HG03066 (cell line): ENCODE measurements around the gene RNF151.

Source experiments
- ATAC-seq: cut with Tn5 transposase; IDR thresholded peaks from one replicate; pipeline ENCODE4 v1.9.1; 2021; ENCODE audit warnings: low read depth; ENCODE audit not compliant: unreplicated experiment

Gene RNF151

DNA sequence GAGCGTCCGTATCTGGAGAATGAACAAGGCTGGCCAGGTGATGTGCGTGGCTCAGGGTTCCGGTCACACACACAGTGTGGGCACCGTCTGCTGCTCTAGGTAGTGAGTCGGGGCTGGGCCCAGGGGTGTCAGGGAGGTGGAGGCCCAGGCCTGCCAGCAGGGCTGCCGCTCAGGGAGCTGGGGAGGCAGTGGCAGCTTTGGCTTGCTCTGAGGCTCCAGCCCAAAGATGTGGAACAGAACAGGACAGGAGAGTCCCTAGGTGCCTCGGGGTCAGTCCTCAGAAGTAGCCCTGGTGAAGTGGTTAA lies 9.5 kb downstream of the RNF151 start:
- no peak for ATAC-seq

DNA sequence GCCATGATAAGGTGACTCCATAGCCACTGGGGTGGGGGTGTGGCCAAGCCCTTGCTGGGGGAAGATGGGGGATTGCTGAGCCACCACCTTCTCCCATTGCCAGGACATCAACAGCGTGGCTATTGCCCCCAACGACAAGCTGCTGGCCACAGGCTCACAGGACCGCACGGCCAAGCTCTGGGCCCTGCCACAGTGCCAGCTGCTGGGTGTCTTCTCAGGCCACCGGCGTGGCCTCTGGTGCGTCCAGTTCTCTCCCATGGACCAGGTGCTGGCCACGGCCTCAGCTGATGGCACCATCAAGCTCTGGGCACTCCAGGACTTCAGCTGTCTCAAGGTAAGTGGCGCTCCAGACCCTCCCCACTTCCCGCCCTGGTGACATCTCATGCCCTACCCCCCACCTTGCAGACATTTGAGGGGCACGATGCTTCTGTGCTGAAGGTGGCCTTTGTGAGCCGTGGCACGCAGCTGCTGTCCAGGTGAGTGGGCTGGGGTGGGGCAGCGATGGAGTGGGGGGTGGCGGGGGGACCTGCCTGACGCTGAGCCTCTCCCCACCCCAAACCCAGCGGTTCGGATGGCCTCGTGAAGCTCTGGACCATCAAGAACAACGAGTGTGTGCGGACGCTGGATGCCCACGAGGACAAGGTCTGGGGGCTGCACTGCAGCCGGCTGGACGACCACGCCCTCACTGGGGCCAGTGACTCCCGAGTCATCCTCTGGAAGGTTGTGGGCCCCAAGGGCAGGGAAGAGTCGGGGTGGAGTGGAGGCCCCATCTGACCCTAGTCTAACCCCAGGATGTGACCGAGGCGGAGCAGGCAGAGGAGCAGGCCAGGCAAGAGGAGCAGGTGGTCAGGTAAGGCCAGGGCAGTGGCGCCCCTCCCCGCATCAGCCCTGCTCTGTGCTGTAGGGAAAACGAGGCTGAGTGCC lies 10.6 kb downstream of the RNF151 start:
- no peak for ATAC-seq

DNA sequence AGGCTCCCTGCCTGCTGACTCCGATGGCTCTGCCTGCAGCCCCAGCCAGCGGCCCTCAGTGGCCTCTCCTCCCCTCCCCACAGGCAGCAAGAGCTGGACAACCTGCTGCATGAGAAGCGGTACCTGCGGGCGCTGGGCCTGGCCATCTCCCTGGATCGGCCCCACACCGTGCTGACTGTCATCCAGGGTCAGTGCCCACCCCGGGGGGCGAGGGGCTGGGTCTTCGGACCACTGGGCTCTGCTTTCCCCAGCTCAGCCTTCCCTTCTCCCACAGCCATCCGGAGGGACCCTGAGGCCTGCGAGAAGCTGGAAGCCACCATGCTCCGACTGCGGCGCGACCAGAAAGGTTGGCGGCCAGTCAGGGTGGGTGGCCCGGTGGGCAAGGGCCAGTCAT lies 11.2 kb downstream of the RNF151 start:
- no peak for ATAC-seq

DNA sequence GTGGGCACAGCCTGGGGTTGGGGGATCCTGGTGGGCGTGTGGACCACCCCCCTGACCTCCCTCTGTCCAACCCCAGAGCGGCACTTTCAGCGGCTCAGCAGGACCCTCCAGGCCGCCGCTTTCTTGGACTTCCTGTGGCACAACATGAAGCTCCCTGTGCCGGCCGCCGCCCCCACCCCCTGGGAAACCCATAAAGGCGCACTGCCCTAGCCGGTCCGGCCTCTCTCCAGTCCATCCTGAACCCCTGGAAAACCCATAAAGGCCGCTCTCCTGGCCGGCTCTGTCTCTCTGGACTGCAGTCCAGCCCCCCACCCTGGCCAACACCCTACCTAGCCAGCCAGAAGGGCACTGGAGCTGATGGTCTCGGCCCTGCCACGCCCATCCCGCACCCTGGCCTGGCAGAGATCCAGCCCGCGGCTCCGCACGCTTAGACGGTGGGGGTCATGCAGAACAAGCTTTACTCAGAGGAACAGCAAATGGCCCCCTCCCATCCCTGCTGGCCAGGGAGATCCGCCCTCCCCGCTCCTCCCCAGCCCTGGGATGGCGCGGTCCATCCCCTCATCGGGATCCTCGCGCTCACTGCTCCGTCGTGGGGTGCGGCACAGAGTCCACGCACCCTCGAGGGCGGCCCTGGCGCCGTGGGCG lies 11.9 kb downstream of the RNF151 start:
- ATAC-seq: no peak

DNA sequence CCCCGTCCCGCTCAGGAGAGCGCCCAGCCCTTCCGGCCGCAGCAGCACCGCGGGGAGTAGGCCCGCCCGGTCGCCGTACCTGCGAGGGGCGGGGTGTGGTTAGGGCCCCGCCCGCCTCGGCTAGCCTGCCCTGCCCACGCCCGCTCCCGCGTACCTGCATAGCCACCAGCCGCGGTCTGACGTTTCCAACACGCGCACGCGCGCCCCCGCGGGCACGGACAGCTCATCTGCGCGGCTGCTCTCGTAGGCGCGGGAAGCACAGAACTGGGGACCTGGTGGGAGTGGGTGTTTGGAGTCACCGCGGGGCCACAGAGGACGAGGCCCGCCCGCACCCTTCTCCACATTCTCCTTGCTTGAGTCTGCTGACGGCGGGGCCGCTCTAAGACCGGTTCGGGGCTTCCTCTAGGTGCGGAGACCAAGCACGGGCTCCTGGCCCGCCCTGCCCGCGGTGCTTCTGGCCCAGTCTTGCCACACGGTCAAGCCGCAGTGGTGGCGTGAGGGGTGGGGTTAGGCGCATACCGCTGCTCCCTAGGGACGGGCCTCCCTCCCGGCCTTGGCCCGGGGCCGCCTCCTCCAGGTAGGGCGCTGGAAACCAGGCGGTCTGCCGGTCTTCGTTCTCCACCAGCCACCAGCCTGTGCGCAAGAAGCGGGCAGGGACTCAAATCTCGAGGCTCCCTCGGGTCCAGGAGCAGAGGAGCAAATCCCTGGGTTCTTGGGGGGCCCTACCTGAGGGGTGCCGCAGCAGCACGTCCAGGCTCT lies 12.8 kb downstream of the RNF151 start:
- no peak for ATAC-seq

DNA sequence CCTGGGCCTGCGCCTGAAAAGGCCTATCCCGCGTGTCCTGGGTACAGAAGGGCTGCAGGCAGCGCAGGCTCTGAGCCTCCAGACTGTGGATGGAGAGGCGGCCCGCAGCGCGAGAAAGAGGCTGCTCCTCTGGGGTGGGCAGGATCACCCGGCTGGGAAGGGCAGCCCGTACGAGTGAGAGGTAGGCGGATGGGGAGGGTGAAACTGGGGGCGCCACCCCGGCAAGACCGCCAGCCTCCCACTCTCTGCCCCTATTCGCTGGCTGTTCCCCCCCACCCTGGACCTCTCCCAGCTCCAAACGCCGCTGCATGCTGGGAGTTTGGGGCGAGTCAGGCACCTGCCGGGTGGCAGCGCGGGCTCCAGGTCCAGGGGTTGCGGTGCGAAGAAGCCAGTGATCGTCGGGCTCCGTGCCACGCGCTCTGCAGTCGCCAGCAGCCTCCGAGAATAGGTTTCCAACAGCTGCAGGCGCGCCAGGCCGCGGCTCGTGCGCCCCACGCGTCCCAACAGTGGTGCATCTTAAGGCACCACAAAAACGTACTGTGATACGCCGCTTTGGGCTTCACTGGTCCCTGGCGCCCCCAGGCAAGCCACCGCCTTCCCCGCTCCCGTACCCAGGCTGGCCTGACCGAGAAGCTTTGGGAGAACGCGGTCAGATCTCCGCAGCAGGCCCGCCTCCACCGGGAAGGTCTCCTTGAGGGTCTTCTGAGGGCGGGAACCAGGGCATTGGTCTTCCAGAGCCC lies 13.5 kb downstream of the RNF151 start:
- ATAC-seq: no peak

DNA sequence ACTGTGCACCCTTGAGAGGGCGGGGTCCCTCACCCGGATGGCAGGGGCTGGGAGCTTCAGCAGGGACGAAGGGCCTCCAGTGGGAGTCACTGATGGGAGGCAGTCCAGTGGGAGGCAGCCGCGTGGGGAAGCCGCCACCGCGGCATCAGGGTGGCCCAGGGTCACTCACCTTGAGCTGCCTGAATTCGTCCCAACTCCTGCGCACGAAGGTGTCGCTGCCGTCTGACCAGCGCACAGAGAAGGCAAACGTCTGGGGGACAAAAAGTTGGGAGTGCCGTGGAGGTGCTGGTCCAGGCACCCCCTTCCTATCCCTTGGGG lies 14.1 kb downstream of the RNF151 start:
- no peak for ATAC-seq

DNA sequence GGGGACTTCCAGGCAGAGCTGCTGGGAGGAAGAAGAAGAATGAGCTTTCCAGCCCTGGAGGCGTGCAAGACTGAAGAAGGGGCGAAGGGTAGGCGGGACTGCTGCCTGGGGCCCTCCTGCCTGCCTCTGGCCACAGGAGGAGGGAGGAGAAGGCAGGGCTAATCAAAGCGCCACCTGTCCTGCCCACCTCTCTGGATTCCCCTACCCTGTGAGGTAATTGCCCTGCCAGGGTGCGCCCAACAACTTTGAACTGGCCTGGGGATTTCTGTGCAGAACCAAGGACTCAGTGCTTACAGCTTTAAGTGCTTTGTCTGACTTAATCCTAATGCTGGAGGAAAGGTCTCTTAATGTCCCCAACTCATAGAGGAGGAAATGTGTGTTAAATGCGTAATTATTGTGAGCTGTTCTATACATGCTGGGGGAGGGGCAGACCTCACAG lies 14.8 kb downstream of the RNF151 start, which contains the start of gene NOXO1:
Gene NOXO1 (minus strand): TSS at position 72 of the 439 bp plus-strand sequence. CDS start 290 bp downstream, outside the sequence.
- ATAC-seq: no peak

DNA sequence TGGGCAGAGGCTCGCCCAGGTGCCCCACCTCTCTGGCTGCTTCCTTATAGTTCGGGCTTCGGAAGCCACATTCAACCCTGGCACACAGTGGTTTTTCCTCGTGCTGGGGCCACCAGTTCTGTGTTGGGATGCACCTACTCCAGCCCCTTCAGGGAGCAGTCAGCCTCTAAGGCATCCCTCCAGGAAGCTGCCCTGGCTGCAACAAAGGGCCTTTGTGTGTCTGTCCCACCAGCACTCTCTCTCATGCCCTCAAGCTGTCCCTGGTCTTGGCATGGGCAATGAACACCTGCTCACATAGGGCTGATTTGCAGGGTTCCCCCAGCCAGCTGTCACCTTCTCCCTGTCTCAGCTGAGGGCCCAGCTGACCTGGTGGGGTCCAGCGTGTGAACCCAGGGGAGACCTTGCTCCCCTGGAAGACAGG lies 15.4 kb downstream of the RNF151 start:
- no peak for ATAC-seq

DNA sequence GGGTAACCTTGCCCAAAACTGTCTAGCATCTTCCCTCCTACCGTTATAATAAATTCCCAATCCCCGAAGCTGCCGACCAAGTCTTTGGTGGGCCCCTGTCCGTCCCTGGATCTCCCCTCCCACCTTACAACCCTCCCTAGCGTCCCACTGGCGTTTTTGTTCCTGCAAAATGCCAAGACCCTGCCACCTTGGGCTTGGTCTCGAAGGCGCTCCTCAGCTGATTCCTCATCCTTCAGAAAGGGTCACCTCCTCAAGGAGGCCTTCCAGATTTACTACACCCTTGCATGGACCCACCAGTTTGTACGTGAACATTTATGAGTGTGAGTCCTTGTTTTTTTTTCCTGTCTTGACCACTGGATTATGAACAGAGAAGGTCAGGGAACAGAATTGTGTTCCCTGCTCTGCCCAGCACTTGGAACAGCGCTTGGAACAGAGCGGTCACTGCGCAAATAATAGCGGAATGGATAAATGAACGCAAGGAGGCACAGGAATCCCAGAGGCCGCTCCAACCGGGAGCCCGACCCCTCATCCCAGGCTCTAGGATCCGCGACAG lies 16.4 kb downstream of the RNF151 start:
- no peak for ATAC-seq

DNA sequence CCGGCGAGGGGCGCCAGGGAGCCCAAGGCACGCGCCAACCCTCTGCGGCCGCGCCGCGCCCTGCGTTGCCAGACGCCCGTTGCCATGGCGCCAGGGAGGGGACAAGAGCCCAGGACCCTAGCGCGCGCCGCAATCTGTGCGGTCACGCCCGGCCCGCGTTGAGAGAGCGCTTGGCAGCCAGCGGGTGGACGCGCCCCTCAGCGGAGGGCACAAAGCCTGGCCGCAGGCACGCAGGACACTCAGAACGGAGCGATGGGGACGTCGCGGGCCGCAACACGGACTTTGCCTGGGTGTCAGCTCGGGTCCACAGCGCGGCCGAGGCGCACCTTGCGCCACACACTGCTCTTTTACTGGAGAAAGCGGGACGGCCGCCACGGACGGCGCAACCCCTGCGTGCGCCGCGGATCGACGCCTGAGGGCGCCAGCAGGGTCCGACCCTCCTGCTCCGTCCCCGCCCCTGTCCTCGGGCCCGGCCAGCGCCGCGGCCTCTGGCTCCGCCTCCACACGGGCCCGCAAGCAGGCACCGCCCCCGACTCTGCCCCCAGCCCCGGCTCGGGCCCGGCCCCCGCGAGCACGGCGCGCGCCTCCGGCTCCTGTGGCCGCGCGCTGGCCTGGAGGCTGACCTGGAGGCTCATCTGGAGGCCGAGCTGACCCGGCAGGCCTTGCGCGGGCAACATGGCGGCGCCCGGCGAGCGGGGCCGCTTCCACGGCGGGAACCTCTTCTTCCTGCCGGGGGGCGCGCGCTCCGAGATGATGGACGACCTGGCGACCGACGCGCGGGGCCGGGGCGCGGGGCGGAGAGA lies 17.1 kb downstream of the RNF151 start, which contains the start of gene GFER:
Gene GFER (plus strand): TSS at position 650 of the 803 bp plus-strand sequence. CDS start 26 bp downstream, at position 676.
- peak; percentile 75 for ATAC-seq

DNA sequence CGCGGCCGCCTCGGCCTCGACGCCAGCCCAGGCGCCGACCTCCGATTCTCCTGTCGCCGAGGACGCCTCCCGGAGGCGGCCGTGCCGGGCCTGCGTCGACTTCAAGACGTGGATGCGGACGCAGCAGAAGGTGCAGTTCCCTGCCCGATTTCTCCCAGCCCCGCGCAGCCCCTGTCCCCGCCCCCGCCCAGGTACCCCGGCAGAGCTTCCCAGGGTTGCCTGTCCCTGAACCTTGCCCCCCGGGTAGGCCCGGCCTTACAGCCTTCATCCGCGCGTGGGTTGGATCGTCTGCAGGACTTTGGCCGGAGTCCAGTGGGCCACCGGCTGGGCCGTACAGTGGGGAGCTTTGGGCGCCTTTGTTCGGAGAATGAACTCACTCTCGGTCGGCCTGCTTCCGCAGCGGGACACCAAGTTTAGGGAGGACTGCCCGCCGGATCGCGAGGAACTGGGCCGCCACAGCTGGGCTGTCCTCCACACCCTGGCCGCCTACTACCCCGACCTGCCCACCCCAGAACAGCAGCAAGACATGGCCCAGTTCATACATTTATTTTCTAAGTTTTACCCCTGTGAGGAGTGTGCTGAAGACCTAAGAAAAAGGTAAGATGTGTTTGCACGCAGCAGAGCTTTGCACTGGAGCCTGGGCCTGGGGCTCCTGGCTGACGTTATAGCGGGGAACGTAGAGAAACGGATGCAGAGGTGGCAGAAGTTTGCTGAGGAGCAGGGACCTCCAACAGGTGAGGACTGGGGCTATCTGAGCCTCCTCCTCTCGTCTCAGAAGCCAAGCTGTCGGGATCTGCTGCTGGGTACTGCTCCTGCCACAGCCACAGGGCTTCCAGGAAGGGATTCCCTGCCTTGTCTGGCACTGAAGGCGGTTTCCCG lies 17.9 kb downstream of the RNF151 start:
- ATAC-seq: no peak

DNA sequence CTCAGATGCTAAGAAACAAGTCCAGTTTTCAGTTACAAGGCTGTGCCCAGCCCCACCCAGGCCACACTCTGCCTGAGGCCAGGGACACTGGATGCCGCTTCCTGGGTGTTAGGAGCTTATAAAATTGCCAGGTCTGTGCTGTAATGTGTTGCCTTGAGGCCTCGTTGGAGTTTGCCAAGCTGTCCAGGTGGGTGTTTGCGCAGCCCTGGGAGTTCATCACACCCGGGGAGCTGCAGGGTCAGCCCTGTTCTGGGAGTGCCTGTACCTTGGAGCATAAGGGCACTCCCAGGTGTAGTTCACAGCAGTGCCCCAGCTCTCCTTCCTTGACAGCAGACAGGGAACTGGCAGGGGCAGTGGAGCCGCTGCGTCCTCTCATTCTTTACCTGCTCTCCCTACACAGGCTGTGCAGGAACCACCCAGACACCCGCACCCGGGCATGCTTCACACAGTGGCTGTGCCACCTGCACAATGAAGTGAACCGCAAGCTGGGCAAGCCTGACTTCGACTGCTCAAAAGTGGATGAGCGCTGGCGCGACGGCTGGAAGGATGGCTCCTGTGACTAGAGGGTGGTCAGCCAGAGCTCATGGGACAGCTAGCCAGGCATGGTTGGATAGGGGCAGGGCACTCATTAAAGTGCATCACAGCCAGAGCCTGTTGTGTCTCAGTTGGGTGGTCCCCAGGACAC lies 19.0 kb downstream of the RNF151 start:
- no peak for ATAC-seq

DNA sequence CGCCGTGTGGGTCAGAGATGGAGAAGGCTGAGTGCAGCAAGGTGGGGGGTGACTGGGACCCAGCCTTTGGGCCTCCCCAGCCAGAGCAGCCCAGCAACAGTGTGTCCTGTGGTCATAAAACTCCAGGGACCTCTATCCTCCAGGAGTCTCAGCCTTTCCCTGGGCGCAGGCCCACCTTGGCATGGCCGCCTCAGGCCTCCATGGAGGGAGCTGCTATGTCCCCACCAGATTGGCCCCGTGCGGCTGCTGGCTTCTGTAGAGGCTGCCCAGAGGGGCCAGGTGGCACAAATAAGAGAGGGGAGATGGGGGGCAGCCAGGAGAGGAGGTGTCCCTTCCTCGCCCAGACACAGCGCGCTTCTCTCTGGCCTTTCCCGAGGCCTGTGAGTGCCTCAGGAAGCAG lies 20.5 kb downstream of the RNF151 start:
- ATAC-seq: no peak

DNA sequence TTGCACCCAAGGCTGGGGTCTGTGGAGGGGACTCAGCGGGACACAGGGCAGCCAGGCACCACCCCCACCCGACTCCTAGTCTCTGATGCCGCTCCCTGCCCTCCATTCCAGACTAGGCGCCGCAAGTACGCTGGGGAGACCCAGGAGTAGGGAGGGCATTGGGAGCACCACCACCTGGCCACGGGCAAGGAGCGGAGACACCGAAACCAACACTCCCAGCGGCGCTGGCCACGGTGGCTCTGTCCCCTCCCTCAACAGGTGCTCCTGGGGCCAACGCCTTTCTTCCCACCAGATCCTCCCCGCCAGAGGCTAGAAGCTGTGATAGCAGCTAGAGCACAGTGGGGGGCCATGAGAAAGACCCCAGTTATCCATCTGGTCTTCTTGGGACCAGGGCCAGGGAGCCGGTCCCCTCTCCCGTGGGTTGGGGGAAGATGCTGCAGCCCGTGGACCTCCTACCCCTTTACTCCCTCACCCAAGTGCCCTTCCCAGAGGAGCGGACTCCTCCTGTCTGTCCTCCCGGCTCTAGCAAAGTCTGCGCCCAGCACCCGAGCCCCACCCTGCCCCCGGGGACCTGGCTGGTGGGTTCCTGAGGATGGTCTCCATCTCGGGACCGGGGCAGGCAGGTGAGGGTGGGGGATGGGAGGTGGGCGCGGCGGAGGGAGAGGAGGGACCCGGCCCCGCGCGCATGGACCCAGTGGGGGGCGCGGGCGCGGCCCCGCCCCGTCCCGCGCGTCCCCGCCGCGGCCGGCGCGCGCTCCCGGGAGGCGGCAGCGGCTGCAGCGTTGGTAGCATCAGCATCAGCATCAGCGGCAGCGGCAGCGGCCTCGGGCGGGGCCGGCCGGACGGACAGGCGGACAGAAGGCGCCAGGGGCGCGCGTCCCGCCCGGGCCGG lies 22.8 kb downstream of the RNF151 start, which contains the start of gene SYNGR3:
Gene SYNGR3 (plus strand): TSS at position 762 of the 892 bp plus-strand sequence. CDS start 133 bp downstream, outside the sequence.
- ATAC-seq: no peak

DNA sequence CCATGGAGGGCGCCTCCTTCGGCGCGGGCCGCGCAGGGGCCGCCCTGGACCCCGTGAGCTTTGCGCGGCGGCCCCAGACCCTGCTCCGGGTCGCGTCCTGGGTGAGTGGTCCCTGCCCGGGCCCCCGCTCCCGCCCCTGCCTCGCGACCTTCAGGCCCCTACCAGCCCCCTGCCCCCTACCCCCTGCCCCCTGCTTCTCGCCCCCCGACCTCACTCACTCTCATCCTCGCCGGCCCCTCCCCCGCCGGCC lies 23.4 kb downstream of the RNF151 start:
- no peak for ATAC-seq
